NCI-H82 (cell line): Measurements from ENCODE around the gene DPP3.
A peak's percentile ranks its signal among the peaks of the same experiment; 100 is the strongest.
"Not testable (repeated sequence)": the region's sequence is repeated elsewhere in the genome, so short reads cannot be mapped to it uniquely, and the experiment has no call there.

Source experiments
- DNase-seq: peaks from one replicate; lab custom pipeline; 2025; lab: John Stamatoyannopoulos, UW

DPP3 gene

GRCh38 chr11:66480117-66480938 lies at the start of gene DPP3:
Gene DPP3 (plus strand): TSS chr11:66480434. CDS start chr11:66482201, 1,767 bp downstream.
- DNase-seq = peak; percentile 96

GRCh38 chr11:66431287-66431686 lies 48.9 kb upstream of the DPP3 start:
- not testable (repeated sequence) for DNase-seq

- not testable (repeated sequence) for DNase-seq
Measured at GRCh38 chr11:66431871-66432329, 48.3 kb upstream of the DPP3 start.

GRCh38 chr11:66432597-66432996 lies 47.6 kb upstream of the DPP3 start:
- DNase-seq = no peak

- no peak for DNase-seq
Measured at GRCh38 chr11:66437979-66438503, 42.2 kb upstream of the DPP3 start.

GRCh38 chr11:66438504-66439466 lies 41.4 kb upstream of the DPP3 start, which contains the start of gene MRPL11:
Gene MRPL11 (minus strand): TSS chr11:66438848. CDS start chr11:66438754, 94 bp downstream.
- DNase-seq = peak; percentile 95

- DNase-seq = not testable (repeated sequence)
Measured at GRCh38 chr11:66440101-66440939, 39.9 kb upstream of the DPP3 start.

- not testable (repeated sequence) for DNase-seq
Measured at GRCh38 chr11:66440940-66441282, 39.3 kb upstream of the DPP3 start.

GRCh38 chr11:66443602-66444001 lies 36.6 kb upstream of the DPP3 start:
- no peak for DNase-seq

- DNase-seq = no peak
Measured at GRCh38 chr11:66447012-66447411, 33.2 kb upstream of the DPP3 start.

GRCh38 chr11:66448523-66448922 lies 31.7 kb upstream of the DPP3 start:
- DNase-seq = no peak

GRCh38 chr11:66450560-66450959 lies 29.7 kb upstream of the DPP3 start:
- DNase-seq = no peak

GRCh38 chr11:66451663-66452062 lies 28.6 kb upstream of the DPP3 start:
- DNase-seq = no peak

GRCh38 chr11:66454247-66454646 lies 26.0 kb upstream of the DPP3 start:
- DNase-seq = no peak

GRCh38 chr11:66454828-66455227 lies 25.4 kb upstream of the DPP3 start:
- DNase-seq = no peak

- DNase-seq = no peak
Measured at GRCh38 chr11:66457826-66458225, 22.4 kb upstream of the DPP3 start.

- peak; percentile 93 for DNase-seq
Measured at GRCh38 chr11:66459138-66459778, 21.0 kb upstream of the DPP3 start.

GRCh38 chr11:66462010-66462409 lies 18.2 kb upstream of the DPP3 start:
- DNase-seq = no peak

GRCh38 chr11:66462911-66463310 lies 17.3 kb upstream of the DPP3 start:
- DNase-seq = no peak

GRCh38 chr11:66464116-66464515 lies 16.1 kb upstream of the DPP3 start:
- DNase-seq = not testable (repeated sequence)

GRCh38 chr11:66464916-66465315 lies 15.3 kb upstream of the DPP3 start:
- no peak for DNase-seq
